Stimulated activated CD4-positive, alpha-beta T cell treated with anti-CD3 and anti-CD28 coated beads, Interleukin-1b, Interleukin-23, amount 100 ng/mL, for 4 hours (primary cell): ENCODE measurements around the gene HOXC12.

ENCODE experiments used
- DNase-seq, 2 donors: peaks; one replicate each; pipeline ENCODE4 v3.0.0-alpha.2; 2020; ENCODE audit warnings: low read depth in 2 of 2

Gene HOXC12

DNA sequence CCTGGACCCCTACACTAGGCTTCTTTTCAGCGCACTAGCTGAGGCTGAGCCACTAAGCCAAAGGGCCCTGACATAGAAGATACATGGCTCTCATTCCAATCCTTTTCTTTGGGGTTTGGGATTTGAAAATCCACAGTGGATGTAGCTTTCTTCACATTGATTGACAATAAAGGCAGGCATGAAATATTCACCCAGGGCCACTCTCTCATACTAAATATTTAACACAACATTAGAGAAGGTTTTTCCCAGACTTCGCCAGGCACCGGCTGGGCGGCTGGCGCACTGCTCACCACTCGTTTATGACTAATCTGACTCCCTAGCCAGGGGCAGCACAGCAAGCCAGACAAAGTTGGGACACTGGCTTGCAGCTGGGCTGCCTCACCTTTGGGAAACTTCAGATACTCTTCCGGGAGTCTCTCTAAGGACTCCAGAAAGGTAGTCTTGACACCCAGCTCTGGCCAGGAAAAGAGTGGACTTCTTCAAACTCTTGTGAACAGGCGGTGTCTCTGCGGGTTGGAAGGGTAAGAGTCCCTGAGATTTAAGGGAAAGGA is 17.5 kb downstream of the HOXC12 start:
- DNase-seq, result no peak

DNA sequence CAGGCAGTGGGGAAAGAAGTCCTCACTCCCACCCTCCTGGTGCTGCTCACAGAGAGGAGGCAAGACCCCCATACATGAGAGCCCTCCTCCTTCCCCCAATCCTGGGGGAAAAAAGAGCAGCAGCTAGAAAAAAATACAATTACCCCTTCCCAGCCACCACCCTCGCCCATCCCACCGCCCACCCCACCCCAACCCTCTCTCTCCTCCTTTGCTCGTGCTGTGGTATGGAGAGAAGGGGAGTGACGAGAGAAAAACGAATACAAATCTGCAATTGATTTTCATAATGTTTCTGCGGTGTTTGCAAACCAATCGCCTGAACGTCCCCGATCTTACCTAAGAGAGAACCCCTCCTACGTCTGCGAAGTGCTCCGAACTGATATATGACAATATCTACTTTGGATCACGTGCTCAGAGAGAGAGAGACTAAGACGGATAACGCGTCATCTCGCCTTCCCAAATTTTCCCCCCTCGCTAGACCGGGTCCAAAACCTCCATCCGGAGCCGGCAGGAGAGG is 18.1 kb downstream of the HOXC12 start, which contains the start of gene HOXC11:
Gene HOXC11 (plus strand): TSS at position 405 of the 514 bp plus-strand sequence. CDS start 116 bp downstream, outside the sequence.
- DNase-seq, result no peak

DNA sequence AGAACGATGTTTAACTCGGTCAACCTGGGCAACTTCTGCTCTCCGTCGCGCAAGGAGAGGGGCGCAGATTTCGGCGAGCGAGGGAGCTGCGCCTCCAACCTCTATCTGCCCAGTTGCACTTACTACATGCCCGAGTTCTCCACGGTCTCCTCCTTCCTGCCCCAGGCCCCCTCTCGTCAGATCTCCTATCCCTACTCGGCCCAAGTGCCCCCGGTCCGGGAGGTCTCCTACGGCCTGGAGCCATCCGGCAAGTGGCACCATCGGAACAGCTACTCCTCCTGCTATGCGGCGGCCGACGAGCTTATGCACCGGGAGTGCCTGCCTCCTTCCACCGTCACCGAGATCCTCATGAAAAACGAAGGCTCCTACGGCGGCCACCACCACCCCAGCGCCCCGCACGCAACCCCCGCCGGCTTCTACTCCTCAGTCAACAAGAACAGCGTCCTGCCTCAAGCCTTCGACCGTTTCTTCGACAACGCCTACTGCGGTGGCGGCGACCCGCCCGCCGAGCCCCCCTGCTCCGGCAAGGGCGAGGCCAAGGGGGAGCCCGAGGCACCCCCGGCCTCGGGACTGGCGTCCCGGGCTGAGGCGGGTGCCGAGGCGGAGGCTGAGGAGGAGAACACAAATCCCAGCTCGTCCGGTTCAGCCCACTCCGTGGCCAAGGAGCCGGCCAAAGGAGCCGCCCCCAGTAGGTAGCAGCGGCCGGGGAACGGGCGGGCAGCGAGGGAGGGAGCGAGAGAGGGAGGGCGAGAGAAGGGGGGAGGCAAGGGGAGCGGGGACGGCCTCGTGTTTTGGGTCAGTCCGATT is 18.7 kb downstream of the HOXC12 start:
- DNase-seq, result no peak

DNA sequence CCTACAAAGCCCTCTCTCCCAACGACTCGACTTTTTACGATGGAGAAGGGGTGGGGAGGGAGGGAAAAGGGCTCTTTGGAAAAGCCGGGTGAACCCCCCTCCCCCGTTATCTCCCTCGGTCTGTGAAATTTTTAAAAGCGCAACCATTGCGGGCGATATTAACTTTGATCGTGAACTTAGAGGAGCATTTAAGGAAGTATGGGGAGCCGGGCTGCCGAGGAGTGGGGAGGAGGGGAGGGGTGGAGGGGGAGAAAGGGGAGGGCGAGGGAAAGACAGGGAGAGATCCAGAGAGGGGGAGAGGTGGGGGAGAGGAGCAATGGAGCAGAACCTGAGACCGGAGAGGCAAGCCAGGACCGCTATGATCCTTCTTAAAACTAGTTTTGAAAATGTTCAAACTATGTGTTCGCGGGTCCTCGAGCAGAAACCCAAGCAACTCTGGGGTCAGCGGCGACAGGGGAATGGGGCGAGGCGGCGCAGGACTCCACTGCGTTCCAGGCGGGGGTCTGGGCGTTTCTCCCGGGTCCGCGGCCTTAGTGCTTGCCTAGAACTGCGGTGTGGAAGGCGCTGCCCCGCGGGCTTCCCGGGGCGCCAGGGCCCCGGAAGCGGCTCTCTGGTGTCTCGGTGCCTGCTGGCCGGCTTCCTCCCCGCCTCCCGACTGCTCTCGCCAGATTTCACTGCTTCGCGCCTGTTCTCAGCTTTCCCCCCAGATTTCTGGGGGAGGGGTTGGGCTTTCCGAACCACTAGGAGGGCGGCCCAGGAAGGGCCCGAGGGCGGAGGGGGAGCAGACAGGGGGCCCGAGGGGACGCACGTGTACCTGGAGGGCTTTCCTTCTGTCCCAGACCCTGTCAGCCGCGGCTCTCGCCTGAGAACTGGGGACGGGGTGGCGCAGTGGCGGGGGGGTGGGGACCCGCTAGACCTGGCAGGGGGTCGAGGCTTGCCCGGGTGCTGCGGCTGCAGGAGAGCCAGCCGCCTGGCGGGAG is 19.7 kb downstream of the HOXC12 start, which contains the start of gene HOTAIR:
Gene HOTAIR (minus strand): TSS at position 871 of the 980 bp plus-strand sequence.
- no peak for DNase-seq

DNA sequence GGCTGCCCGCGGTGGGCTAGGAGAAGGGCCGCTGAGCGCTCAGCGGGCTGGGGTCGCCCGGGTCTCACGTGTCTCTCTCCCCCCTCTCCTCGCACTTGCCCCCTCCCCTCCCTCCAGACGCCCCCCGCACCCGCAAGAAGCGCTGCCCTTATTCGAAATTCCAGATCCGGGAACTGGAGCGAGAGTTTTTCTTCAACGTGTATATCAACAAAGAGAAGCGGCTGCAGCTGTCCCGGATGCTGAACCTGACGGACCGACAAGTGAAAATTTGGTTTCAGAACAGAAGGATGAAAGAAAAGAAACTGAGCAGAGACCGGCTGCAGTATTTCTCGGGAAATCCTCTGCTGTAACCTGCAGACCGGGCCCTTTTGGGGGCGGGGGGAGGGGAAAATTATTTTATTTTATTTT is 20.4 kb downstream of the HOXC12 start:
- no peak for DNase-seq

DNA sequence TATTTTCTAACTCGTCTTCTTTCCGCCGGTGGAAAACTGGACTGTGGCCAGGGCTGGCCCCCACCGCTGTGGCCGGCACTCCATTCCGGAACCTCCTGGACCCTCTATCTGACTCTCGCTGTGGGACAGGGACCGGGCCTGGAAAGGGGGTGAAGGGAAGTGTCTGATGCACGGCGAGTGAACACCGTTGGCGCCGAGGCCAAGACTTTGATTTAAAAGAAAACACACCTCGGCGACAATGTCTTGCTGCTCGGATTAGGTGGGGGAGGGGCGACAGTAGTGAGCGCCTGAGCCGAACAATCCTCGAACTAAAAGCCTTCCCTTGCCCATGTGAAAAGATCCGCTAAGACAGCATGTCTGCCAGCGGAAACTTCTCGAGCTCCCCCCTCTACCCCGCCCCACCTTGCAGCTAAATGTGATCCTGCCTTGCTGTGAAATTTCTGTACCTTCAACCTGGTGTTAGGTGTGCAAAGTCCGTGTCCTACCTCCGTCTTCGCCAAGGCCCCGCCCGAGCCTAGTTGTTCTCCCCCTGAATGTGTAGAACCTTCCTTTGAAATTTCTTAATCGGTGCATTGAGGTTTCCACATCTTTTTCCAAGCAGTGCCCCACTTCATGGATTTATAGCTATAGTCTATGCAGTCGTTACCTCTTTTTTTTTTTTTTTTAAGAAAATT is 20.9 kb downstream of the HOXC12 start:
- no peak for DNase-seq

DNA sequence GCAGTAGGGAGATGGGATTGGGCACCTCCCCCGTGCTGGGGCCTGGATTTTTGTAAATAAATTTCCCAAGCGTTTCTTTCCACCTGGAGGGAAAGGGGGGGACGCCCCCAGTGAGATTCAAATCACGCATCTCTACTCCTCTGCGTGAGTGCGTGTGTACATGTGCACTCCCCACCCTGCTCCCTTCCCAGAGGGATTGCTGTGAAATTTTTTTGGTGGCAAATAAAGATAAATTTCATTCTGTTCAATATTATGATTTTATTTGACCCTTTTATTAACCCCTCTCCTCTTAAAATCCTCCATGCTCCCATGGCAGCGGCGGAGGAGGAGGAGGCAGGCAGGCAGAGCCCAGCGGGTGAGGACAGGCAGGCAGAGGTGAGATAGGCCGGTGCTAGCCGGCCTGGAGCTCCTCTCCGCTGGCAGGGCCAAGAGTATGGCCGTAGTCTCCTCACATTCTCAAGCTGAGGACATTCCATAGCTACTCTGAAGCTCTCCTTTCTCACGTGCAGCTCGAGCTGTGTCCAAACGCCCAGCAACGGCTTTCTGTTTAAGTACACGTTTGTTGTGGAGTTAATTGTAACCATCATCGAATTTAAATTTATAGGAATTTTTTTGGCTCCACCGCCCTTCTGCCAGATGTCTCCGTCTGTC is 21.6 kb downstream of the HOXC12 start:
- DNase-seq, result no peak

DNA sequence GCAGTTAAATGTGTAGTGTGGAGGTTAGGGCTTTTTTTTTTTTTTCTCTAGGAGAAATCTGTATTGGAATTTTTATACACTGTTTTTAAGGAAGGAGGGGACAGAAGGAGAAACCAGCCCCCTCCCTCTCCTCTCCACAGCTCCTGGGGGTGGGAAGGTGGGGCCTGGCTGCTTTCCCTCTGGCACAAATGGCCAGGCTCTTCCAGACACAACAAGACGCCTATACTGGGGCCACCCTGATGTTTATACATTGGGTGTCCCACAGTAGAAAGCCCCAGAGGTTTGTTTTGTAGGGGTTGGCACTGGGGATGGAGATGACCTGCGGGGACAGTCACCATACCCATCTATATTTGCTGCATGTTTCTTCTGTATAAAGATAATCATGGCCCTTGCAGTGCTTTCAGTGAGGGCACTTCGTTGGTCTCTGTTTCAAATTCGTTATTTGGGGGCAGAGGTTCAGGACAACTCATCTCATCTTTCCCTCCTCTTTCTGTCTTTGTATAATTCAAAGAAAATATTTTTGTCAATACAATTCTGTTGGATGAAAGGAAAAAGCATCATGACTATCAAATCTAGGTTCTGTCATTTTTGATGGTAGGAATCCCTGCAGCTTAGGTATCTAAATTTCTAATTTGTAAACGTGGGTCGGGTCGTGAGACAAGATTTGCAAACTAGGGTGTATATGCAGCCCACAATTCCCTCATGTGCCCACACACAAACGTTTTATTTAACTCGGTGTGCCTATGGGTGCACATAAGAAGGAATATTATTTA is 22.3 kb downstream of the HOXC12 start:
- no peak for DNase-seq

DNA sequence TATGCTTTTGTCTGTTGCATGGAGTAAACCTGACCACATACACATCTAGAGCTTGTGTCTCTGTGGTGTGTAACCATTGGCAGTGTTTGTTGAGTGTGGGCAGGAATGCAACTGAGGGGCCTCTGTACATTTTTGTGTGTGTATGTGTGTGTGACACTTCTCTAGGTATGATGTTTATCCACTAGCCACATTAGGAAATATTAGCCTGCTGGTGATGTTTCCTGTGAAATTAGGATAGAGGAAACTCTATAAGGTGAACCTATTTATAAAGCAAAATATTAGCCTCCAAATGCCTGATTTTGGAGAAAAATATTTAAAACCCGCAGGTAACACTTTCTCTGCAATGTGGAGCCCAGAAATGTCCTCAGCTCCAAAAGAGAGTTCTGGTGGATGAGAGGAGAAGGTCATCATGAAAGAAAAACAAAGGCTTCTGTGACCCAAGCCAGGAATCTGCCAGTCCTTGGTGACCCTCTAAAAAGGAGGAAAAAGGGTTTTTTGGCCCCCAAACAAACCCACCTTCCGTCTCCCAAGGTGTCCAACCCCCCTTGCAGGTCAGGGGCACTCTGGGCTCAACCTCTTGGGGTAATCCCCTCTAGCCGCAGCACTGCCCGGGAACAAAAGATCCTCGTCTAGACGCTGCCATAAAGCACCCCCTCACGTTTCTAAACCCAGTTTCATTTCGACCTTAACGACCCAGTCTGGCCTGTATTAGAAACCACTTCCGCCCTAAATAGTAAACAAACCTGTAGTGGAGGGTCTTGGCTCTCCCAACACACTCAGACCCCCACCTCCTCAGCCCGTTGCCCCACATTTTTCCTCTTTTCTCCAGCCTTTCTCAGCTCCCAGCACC is 23.1 kb downstream of the HOXC12 start:
- DNase-seq, result no peak

DNA sequence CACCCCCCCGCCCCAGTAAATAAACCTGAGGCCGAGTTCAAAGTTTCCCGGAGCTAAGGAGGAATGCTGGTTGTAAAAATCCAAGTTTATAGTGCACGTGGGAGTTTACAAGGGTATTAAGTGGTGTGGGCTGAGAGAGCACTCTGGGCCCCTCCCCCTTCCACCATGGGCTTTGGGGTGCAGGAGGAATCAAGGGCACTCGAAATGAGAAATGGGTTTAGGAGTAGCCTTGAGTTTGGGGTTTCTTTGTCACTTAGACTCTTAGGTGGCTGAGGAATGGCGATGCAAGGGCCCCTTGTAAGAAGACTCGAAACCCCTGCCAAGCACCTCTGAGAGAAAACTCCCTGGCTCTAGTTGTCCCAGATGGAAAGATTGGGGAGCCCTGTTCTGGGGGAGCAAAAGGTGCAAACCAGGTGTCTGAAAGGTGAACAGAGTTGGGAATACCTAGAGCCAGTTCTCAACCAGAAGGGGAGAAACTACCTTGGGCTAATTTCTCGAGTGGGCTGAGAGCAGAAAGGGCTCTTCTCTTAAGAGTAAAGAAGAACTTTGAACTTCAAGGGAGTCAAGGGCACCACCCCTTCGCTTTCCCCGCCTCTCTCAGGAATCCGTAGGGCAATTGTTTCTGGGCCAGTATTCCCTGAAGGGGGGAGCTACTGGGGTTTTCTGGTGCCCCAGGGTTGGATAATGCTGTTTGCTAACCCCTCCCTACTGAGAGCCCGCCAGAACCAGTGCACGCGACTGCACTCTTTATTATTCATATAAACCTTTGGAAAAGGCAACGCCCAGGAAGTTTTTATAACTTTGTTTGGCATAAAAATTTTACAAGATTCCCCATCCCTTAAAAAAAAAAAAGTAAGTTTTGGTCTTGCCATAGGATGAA is 24.0 kb downstream of the HOXC12 start:
- DNase-seq, result no peak

DNA sequence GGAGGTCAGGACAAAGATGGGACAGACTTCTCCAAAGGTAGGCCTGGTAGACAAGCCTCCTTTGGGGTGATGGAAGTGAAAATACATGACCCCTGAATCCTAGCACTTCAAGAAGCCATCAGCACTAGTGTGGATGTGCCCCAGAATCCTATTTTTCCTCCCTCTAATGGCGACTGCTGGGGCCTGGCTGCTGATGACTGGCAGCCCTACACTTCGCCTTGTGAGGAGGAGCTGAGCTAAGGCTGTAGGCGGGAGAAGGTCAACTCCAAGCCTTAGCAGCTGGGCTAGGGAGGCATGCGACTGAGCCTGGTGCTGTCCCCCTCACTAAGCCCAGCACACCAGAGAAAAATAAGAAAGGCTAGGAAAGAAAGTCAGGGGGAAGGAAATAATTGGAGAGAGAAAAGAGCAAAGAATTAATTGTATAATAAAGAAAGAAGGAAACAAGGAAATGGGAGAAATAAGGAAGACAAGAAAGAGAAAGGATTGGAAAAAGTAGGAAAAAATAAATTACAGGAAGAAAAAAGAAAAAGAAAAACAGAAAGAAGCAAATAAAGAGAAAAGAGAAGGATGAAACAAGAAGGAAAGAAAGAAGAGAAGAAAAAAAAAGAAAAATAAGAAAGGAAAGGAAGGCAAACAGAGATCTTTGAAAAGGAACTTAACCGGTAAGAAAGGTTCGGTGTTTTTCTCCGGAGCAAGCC is 25.6 kb downstream of the HOXC12 start:
- no peak for DNase-seq

DNA sequence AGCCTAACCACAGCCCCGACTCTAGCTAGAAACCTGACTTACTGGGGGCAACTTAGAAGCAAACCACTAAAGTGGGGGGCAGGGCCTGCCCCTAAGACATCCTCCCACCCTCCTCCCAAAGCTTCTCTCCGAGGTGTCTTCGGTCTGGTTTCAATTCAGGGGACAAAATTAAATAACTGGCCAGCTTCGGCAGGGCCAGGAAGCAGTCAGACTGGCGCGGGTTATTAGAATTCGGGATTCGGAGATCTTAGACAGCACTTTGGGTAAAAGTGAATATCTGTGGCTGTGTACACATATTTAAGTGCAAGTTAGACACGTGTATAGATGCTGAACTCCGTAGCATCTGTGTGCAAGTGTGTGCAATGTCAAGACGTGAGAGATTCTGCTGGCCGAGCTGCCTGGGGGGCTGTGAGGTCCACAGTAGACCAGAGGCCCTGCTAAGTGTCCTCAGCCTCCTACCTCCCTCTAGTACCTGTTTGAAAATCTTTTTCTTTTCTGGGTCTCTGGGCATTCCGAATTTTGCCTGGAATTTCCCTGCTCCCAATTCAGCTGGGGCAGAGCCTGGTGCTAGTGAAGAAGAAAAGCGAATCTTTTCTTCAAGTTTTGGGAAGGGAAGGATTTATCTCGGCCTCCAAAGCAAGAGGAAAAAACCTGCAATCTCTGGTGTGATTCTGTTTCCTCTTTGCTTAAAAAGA is 26.2 kb downstream of the HOXC12 start:
- no peak for DNase-seq

DNA sequence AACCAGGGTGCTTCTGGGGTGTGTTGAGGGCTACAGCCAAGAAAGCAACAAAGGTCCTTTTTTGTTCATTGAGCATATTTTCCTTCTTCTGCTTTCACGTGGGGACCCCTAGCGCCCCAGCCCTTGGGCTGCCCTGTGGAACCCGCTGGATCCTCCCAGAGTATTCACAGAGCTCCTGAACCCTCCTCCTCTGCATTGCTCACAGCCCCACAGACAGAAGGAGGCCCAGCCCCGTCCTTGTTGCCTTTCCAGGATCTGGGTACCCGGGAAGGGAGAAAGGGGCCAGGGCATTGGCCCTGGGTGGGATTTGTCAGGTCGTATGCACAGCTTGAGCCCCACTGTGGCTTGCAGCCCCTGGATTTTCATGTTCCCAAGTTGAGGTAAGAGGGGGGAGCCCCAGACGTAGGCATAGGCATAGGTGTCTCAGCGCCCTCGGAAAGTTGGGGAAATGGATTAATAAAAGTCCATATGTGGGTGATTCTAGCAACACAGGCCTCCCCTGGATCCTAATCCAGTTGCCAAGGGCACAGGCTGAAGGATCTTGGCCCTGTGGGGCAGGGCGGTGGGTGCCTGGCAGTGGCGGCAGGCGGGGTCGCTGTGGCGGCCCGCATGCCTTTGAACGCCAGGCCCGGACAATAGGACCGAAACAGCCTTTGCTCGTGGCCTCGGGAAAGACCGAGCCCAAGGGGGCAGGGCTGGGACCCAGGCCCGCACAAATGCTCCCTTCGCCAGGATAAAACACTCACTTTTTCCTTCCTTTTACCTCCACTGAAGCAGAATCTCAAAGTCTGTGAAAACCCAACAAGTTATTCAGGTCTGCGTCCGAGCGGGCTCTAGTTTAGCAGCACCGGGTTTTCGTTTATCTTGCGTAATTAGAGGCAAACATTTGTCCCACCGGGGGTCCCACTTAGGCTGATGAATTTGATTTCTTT is 27.2 kb downstream of the HOXC12 start:
- no peak for DNase-seq

DNA sequence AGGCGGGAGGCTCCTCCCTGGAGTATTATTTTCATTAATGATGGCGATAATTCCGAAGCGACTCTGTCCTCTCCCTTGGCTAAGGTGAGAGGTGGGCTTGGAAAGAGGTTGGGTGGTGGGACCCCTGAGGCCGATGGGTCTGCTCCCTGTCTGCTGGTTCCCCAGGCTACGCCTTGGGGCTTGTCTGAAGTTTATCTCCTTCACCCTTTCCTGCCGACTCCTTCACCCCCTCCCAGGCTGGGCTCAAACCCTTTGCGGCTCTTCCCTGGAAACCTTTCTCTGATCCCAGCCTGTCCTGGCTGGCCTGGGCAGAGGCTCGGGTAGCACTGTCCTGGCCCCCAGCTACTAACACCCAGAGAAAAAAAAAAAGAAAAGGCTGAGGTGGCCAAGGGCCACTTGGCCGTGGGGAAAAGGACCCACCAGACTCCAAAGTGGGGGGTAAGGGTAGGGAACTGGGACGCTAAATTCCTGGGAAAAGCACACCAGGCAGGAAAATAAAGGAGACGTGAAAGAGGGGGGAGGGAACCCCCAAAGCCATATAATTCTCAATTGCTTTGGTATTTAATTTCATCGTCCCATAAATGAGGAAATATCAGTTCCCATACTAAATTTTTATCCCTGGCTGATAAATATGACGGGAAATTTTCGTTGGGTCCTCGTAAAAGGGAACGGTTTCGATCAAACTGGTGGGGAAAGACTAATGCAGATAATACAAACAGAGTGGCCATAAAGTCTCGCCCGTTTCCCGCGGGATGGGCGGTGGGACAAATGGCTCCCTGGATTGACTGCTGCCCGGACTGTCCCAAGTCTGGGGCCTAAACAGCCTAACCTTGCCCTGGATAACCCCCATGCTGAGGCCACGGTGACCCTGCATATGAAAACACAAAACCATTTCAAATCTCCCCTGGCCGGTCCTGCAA is 28.2 kb downstream of the HOXC12 start:
- no peak for DNase-seq

DNA sequence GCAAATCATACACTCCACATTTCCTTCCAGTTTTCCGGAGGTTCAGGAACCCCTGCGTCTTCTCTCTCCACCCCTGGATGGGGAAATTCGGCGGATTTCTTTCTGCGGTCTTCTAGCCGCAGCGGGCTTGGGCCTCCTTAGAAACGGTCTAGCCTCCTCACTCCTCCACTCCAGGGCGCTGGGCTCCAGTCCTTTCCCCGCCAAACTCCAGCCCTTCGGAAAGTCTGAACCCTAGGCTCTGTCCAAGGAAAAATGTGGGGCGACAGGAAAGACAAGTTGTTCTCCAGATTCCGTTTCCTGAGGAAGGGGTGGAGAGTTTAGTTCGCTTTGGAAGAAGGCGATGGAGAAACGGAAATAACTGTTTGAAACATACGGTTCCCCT is 28.9 kb downstream of the HOXC12 start:
- DNase-seq, result no peak
